Breast epithelium (tissue), 3 donors: Measurements from ENCODE around the gene POU3F3.

Experiments
- CTCF ChIP-seq, 3 donors: fragments of 450-650 bp; IDR thresholded peaks; one replicate each; pipeline ENCODE4 v1.5.1; 2016 to 2017; ENCODE audit warnings: antibody characterized with exemption in 3 of 3, mild to moderate bottlenecking in 3 of 3, moderate library complexity in 3 of 3
- POLR2A ChIP-seq: fragments of 450-650 bp; IDR thresholded peaks from one replicate; pipeline ENCODE4 v1.6.1; 2016; ENCODE audit warnings: antibody characterized with exemption, mild to moderate bottlenecking, moderate library complexity
- POLR2AphosphoS5 ChIP-seq, 3 donors: sonication (generic); formaldehyde crosslinking; IDR thresholded peaks; one replicate each; pipeline ENCODE4 v1.6.1; 2017; ENCODE audit warnings: antibody characterized with exemption in 3 of 3

- TF ChIP-seq CTCF (IDR thresholded peaks at IDR 0.05) (no peak), POLR2AphosphoS5 (IDR thresholded peaks at IDR 0.05) (no peak), POLR2A (no peak)
These were observed 3.0 kb downstream of the POU3F3 start for GRCh38 chr2:104856973-104857261.
